BE2C (cell line): ENCODE measurements around the gene PEX3.

ENCODE experiments used
- DNase-seq: peaks from one replicate; pipeline ENCODE4 v3.0.0-alpha.2; 2020
- H3K27me3 ChIP-seq: fragments of 250-450 bp; sonication (Bioruptor Pico); 2 replicates; pipeline ENCODE4 v1.5.1; 2020; ENCODE audit warnings: mild to moderate bottlenecking
- H3K36me3 ChIP-seq: fragments of 250-450 bp; sonication (Bioruptor Pico); 2 replicates; pipeline ENCODE4 v1.5.1; 2020; ENCODE audit warnings: mild to moderate bottlenecking
- H3K4me1 ChIP-seq: fragments of 250-450 bp; sonication (Bioruptor Pico); 2 replicates; pipeline ENCODE4 v1.5.1; 2020
- H3K4me3 ChIP-seq: 2 replicates; pipeline ENCODE4 v1.5.1; 2011; ENCODE audit warnings: low read depth, low read length
- H3K9me3 ChIP-seq: fragments of 250-450 bp; sonication (Bioruptor Pico); 2 replicates; pipeline ENCODE4 v1.5.1; 2020
- CTCF ChIP-seq: IDR thresholded peaks from 2 replicates; pipeline ENCODE4 v1.5.1; 2012; ENCODE audit warnings: mild to moderate bottlenecking, low read depth, low read length

PEX3 gene

GRCh38 chr6:143426026-143426425 lies 24.6 kb upstream of the PEX3 start:
- H3K36me3 ChIP-seq: peaks cover 6% of the 10 kb centered on the region; the same call in 1 of the 2 replicates

GRCh38 chr6:143427109-143427817 lies 23.3 kb upstream of the PEX3 start:
- H3K36me3 ChIP-seq: peaks cover 15% of the 10 kb centered on the region
- H3K4me1 ChIP-seq: no peaks in the 10 kb centered on the region
- peak; percentile 95 for TF ChIP-seq CTCF
- peak; percentile 73 for DNase-seq
- no peaks in the 10 kb centered on the region for H3K27me3 ChIP-seq
- no peak overlapping the region for H3K4me3 ChIP-seq
- no peaks in the 10 kb centered on the region for H3K9me3 ChIP-seq

More at GRCh38 chr6:143426026-143426425, 24.6 kb upstream of the PEX3 start:
- no peaks in the 10 kb centered on the region for H3K27me3 ChIP-seq
- no peaks in the 10 kb centered on the region for H3K9me3 ChIP-seq
- H3K4me1 ChIP-seq: no peaks in the 10 kb centered on the region
- no peak for DNase-seq
- TF ChIP-seq CTCF: no peak
- no peak overlapping the region for H3K4me3 ChIP-seq

- no peak for DNase-seq
These were observed 20.6 kb upstream of the PEX3 start for GRCh38 chr6:143429970-143430369.

GRCh38 chr6:143431226-143431625 lies 19.4 kb upstream of the PEX3 start:
- no peaks in the 10 kb centered on the region for H3K4me1 ChIP-seq
- H3K9me3 ChIP-seq: no peaks in the 10 kb centered on the region
- no peak overlapping the region for H3K4me3 ChIP-seq
- DNase-seq: no peak
- TF ChIP-seq CTCF: no peak
- no peaks in the 10 kb centered on the region for H3K27me3 ChIP-seq
- H3K36me3 ChIP-seq: peaks cover 20% of the 10 kb centered on the region

More at GRCh38 chr6:143429970-143430369, 20.6 kb upstream of the PEX3 start:
- Histone ChIP-seq H3K4me1 (no peaks in the 10 kb centered on the region), H3K27me3 (no peaks in the 10 kb centered on the region), H3K9me3 (no peaks in the 10 kb centered on the region), H3K36me3 (peaks cover 18% of the 10 kb centered on the region), H3K4me3 (no peak overlapping the region)
- TF ChIP-seq CTCF: no peak

- DNase-seq: no peak
- H3K36me3 ChIP-seq: peaks cover 26% of the 10 kb centered on the region
- TF ChIP-seq CTCF: no peak
These were observed 18.0 kb upstream of the PEX3 start for GRCh38 chr6:143432588-143432987.

GRCh38 chr6:143441010-143441409 lies 9.6 kb upstream of the PEX3 start:
- DNase-seq: no peak
- Histone ChIP-seq H3K27me3 (no peaks in the 10 kb centered on the region), H3K36me3 (peaks cover 29% of the 10 kb centered on the region), H3K4me3 (no peak overlapping the region), H3K9me3 (no peaks in the 10 kb centered on the region), H3K4me1 (no peaks in the 10 kb centered on the region)
- no peak for TF ChIP-seq CTCF

More at GRCh38 chr6:143432588-143432987, 18.0 kb upstream of the PEX3 start:
- Histone ChIP-seq H3K4me1 (no peaks in the 10 kb centered on the region), H3K4me3 (no peak overlapping the region), H3K9me3 (no peaks in the 10 kb centered on the region), H3K27me3 (no peaks in the 10 kb centered on the region)
